DMS53 treated with DMSO at 0.1 percent for 48 hours (cell line): ENCODE data around the gene CFAP77.

ENCODE experiments used
- DNase-seq: peaks from one replicate; lab custom pipeline; 2025; ENCODE audit not compliant: unreplicated experiment; lab: John Stamatoyannopoulos, UW

CFAP77 gene

DNA sequence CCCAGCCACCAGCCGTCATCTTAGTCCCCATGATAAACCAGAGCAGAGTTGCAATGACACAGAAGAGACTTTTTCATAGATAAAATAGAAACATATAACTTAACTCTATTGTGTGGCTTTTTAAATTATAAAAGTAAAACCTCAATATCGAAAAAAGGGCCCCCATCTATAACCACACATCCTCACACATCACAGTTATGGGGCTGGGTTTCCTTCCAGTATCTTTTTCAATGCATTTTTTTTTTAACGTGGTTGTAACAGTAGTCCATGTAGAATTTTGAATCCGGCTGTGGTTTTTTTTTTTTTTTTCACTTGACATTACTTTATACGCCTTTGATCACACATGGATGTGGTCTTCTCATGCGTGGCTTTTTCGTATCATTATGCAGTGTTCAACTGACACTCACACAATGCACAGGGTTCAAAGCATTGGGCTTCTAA, 77.4 kb downstream of the CFAP77 start:
- no peak for DNase-seq

- DNase-seq: no peak
Measured at GRCh38 chr9:132487980-132488535, 78.0 kb downstream of the CFAP77 start.

DNA sequence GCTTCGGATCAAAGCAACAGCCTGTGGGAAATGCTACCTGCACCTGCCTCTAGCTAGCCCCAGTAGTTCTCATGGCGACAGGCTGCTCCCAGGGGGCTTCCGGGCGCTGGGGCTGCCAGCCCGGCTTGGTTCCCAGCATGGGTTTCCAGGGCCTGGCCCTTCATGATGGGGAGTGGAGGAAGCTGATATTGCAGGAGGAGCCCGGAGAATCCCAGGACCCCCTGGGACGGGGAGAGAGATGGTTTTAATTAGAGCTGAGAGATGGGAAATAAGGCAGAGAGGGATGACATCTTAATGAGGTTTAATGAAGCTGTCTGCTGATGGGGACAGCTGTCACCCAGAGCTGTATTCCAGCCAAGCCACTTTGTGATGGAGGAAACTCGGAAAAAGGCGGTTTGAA, 78.6 kb downstream of the CFAP77 start:
- DNase-seq: no peak

DNA sequence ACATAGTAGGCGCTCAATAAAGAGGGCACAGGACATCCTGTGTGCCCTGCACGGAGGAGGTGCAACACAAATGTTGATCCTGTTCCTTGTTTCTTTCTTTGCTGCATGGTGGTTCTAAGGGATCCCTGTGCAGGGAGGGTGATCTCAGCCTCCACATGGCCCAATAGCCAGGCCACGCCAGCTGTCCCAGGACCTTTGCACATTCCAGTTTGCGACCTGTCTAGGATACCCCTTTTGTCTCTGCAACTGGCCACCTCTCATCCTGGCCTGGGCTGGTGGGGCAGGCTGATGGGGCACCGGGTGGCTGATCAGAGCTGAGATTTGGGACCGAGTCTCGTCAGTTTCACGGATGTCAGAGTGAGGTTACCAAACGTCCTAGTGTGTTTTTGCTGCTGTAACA, 79.5 kb downstream of the CFAP77 start:
- DNase-seq: no peak

- DNase-seq: no peak
Measured at GRCh38 chr9:132494857-132495256, 84.8 kb downstream of the CFAP77 start.

DNA sequence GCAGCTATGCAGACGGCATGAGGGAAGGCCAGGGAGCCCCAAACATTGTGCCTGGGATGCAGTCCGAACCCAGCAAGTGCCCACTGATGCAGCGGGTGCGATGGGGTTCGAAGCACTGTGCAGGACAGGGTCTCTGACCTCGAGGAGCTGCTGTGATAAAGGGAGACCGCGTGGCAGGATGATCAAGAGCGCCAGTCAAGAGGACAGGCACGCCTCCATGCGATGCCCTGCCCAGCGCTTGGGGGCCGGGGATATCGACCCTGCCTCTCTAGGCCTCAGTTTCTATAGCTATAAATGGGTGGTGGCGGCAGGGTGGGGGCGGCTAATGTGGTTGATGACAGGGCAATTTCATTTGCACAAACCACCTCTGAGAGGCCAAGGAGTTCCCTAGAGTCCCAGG, 87.7 kb downstream of the CFAP77 start:
- no peak for DNase-seq

DNA sequence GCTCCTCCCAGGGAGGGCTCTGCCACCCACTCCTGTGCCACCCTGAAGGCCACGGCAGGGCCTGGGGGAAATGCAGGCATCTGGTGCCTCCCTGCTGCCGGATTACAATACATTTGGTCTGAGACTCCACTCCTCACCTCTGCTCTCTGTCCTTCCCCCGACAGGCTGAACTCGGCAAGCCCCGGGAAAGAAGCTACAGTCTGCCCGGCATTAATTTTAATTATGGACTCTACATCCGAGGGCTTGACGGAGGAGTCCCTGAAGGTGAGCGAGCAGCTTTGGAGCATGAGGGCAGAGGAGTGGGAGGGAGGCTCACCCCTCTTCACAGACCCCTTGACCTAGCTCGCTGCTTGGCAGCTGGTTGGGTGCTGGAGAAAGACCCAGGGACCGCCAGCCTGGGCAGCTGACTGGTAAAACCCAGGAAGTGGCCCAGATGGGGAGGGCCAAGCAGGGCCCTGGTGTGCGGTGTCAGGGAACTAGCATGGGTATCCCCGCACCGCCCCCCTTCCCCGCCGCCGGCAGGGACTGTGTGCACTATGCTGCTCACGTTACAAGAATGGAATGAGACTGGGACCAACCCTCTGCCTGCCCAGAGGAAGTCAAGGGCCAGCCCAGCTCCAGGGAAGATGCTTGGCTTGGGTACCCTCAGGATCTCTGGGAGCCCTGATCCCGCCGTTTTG, 88.7 kb downstream of the CFAP77 start:
- DNase-seq: no peak

DNA sequence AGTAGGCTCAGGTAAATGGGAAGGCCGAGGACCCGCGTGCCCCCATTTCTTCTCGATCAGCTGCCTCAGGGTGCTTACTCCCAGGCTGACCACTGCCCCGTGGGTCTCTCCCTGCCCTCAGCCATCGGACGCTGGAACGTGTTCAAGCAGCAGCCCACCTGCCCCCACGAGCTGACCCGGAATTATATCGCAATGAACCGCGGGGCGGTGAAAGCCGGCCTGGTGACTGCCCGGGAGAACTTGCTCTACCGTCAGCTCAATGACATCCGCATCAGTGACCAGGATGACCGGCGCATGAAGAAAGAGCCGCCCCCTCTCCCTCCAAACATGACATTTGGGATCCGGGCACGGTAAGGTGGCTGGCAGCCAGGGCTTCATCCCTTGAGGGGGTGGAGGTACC, 89.2 kb downstream of the CFAP77 start:
- DNase-seq: no peak

DNA sequence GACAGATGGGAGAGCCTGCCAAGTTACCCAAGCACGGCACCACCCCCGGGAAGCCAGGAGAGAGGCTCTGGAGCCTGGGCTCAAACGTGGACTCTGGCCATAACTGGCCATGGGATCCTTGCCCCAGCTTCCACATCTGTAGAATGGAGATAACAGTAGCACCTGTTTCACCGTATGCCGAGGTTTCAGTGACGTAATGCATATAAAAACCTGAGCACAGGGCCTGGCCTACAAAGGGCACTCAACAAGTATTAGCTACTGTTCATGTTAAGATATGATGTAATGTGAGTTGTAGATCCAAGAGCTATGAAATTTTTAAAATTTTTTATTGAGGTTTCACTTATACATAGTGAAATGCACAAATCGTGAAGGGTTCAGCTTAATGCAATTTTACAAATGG, 90.2 kb downstream of the CFAP77 start:
- DNase-seq: no peak

GRCh38 chr9:132502480-132502879, 92.5 kb downstream of the CFAP77 start:
- no peak for DNase-seq

GRCh38 chr9:132503116-132503515, 93.1 kb downstream of the CFAP77 start:
- DNase-seq: no peak

- no peak for DNase-seq
Measured at GRCh38 chr9:132504488-132504887, 94.5 kb downstream of the CFAP77 start.

- no peak for DNase-seq
Measured at GRCh38 chr9:132505991-132506655, 96.1 kb downstream of the CFAP77 start.

DNA sequence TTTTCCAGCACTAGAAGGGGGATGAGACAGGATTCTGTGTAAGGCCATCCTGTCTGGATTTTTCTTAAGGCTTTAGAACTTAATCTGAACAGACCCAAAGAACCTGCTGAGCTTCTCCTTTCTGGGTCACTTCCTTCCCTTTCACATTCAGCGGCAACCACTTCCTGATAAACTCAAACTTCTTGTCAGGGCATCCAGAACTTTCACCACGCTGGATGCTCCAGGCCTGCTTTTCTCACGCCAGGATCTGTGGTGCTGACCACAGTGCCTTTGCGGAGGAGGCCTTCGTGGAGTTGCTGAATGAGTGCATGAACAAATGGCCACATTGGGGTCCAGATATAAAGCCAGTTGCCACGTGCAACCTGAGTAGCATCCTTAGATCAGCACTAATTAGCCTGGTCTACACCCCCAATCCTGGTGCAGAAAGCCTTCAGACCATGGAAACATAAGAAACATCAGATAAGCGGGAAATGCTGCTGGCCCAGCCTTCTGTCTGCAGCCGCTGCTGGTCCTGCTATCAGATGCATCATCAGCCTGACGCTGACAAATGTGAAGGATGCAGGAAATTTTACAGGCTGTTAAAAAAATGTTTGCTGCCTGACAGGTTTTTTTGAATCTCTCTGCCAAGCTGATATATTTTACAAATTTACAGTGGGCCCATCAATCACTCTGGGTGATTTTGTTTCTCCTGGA, 97.1 kb downstream of the CFAP77 start:
- DNase-seq: no peak

DNA sequence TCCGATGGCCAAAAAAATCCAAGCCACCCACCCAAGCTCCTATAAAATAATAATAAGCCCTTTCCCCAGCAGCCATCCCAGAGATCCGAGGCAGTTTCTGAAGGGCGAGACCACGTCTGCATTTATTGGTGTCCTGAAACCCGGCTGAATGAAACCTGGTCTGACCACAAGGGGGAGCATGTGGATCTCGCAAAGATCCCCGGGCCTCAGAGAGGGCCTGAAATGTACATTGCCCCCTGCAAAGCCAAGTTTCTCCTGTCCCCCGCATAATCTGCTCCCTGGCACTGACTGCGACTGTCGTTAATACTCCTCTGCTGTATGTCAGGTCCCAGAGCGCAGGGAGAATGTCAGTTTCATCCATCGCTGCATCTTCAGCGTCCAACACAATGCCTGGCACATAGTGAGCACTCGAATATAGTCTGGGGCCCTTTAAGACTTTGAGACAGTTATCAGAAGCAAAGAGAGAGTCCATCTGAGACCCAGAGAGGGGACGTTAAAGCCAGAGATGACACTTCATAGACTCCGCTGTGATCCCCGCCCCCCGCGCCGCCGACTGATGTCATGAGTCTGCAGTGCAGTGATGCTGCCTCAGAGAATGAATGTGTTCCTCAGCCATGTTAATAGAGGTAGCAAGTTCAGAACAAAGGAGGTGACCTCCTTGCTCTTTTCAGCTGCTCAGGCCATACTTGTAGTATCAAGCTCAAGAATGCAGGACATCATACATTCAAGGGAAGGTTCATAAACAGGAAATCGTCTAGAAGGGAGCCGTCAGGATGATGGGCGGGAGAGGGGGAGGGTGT, 97.9 kb downstream of the CFAP77 start:
- DNase-seq: peak; percentile 25

DNA sequence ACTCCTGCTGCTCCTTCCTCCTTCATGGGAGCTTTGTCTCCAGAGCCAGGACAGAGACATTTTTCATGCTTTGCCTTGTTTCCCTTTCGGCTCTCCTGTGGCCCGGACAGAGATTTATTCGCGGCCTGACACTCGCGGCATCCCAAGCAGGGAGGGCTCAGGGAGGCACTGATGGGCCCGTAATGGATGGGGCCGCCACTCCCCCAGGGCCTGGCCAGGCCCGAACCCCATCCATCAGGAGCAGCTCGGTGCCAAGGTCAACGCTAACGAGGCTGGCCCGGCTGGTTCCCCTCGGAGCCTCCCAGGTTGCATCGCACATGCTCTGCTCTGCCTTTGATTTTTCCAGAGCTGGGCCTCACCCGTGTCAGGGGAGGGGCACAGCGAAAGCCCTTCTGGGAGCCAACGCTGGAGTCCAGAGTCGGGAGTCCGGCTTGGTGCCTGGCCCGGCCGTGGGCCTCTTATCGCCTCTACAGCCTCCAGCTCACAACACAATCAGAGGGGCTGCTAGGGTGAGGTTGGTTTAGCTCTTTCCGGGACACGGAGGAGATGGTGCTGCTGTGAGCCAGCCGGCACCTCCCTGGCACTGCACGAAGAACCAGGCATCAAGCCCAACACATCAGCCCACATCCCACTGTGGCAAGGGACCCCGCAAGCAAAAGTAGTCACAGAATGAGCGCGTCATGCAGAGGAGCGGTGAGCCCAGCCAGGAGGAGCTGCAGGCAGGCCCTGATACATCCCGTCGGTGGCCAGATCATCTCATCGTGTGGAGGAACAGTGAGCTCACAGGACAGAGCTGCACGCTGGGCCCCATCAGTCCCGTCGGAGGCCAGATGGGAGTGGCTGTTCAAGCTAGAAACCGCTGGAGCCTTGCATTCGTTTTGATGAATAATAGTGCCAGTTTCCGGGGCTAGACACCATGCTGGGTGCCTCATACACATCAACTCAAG, 100.2 kb downstream of the CFAP77 start:
- DNase-seq: no peak

DNA sequence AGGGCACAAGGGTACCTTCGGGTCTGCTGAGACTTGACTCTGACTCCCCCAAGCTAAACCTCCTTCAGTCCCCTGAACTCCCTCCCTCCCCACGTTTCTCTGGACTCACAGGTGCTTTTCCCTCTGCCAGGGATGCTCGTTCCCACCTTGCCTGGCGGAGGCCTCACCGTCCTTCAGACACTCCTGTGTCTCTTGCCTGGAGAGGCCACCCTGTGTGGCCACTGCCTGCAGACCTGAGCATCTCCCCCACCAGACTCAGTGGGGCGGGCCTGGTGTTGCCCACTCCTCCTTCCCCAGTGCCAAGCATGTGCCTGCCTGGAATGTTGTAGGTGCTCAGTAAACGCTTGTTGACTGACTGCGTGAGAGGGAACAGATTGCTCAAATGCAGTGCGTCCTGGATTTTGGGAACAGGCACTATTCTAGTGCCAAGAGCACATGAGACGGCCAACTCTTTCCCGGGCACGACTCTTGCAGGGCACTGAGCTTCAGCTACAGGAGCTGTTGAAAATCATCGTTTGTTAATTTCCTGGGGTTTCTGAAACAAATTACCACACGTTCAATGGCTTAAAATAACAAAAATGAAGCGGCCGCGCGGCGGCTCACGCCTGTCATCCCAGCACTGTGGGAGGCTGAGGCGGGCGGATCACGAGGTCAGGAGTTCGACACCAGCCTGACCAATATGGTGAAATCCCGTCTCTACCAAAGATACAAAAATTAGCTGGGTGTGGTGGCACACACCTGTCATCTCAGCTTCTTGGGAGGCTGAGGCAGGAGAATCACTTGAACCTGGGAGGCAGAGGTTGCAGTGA, 101.4 kb downstream of the CFAP77 start:
- DNase-seq: no peak

DNA sequence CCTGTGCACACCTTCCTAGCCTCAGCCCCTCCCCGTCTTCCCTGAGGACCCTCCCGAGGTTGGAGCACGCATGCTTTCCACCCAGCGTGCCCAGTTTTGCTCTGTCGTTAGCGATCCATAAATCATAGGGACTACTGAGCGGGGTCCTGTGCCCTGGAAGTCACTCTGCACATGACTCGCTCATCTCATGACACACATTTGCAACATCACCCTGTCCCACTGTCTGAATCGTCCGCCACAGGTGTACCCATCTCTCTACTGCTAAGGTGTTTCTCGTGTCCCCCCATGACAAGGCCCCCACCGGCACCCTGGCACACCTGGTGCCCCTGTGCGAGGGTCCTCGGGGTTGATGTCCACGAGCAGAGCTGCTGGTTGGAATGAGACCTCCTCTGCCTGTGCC, 103.4 kb downstream of the CFAP77 start:
- no peak for DNase-seq
